Mucosa of descending colon (tissue), 3 donors: Measurements from ENCODE around the gene SPAG16. TPM values are rescaled to one million over a fixed set of nuclear protein-coding genes. Genes with fewer than 3 reads are reported as not detected.

Source experiments
- ATAC-seq: fragments of 200-7000 bp; cut with Tn5 transposase; one replicate; pipeline ENCODE4 v1.9.1; 2020; ENCODE audit warnings: mild to moderate bottlenecking, moderate library complexity
- DNase-seq, 3 donors: peaks; one replicate each; pipeline ENCODE4 v3.0.0-alpha.2; 2020
- H3K36me3 ChIP-seq: fragments of 200-600 bp; one replicate; pipeline ENCODE4 v1.8.0; 2021; ENCODE audit warnings: low read depth, mild to moderate bottlenecking
- H3K4me1 ChIP-seq: fragments of 200-600 bp; one replicate; pipeline ENCODE4 v1.8.0; 2021; ENCODE audit warnings: low read depth, mild to moderate bottlenecking
- H3K4me3 ChIP-seq: fragments of 200-600 bp; one replicate; pipeline ENCODE4 v1.8.0; 2021; ENCODE audit warnings: mild to moderate bottlenecking
- H3K9me3 ChIP-seq: fragments of 200-600 bp; one replicate; pipeline ENCODE4 v1.8.0; 2021; ENCODE audit warnings: mild to moderate bottlenecking
- CTCF ChIP-seq: fragments of 200-600 bp; IDR thresholded peaks from one replicate; pipeline ENCODE4 v1.8.0; 2022; ENCODE audit warnings: antibody characterized with exemption, mild to moderate bottlenecking
- intact Hi-C, 2 donors: fragments of 100-400 bp; cut with DNase I in 1 of 2; cut with micrococcal nuclease in 1 of 2; formaldehyde crosslinking; loops; one replicate each; pipeline versions ENCODE4 v1.11.0 to v1.11.1; 2022; cut with DNase I, micrococcal nuclease
- total RNA-seq, 3 donors: library from RNA; stranded (reverse); fragmentation: NEBNext Ultra II Directional in 2 of 3; extraction: Animal tissue kit (Norgen Biotek cat#: 25700) in 2 of 3; gene quantifications; one replicate each; pipeline versions ENCODE4 v1.2.1 to v1.2.4, GENCODE V29; 2021 to 2023
- donor health status: DM: no; HTN: no; CAD: no; lungs with moderate emphysema.
- donor health status: DM: no; HTN: no; CAD: no.
- donor health status: DM: no; HTN: yes; CAD: no.

The SPAG16 gene
- total RNA-seq, 3 donors from 2014 or later = 18.1 to 20.3 (median 18.5) TPM

- Histone ChIP-seq H3K9me3 (no peaks in the 10 kb centered on the region), H3K36me3 (no peaks in the 10 kb centered on the region), H3K4me1 (no peaks in the 10 kb centered on the region), H3K4me3 (no peak overlapping the region)
- DNase-seq (no peak), ATAC-seq (no peak)
- intact Hi-C loops = no loop called here
- no peak for TF ChIP-seq CTCF
Observed at GRCh38 chr2:214139630-214140284, 855.5 kb downstream of the SPAG16 start.

- Histone ChIP-seq H3K9me3 (no peaks in the 10 kb centered on the region), H3K36me3 (no peaks in the 10 kb centered on the region), H3K4me1 (no peaks in the 10 kb centered on the region), H3K4me3 (no peak overlapping the region)
- no peak for TF ChIP-seq CTCF
- ATAC-seq = no peak
- intact Hi-C loops = no loop called here
- DNase-seq = no peak
Observed at GRCh38 chr2:214156971-214157370, 872.7 kb downstream of the SPAG16 start.

- no peak for TF ChIP-seq CTCF
- Histone ChIP-seq H3K4me3 (no peak overlapping the region), H3K9me3 (no peaks in the 10 kb centered on the region), H3K4me1 (no peaks in the 10 kb centered on the region), H3K36me3 (no peaks in the 10 kb centered on the region)
- DNase-seq (no peak), ATAC-seq (no peak)
- intact Hi-C loops = no loop called here
Observed at GRCh38 chr2:214158851-214159250, 874.6 kb downstream of the SPAG16 start.

- Histone ChIP-seq H3K4me1 (no peaks in the 10 kb centered on the region), H3K9me3 (no peaks in the 10 kb centered on the region), H3K36me3 (no peaks in the 10 kb centered on the region), H3K4me3 (no peak overlapping the region)
- DNase-seq (no peak), ATAC-seq (no peak)
- TF ChIP-seq CTCF = no peak
- intact Hi-C loops = no loop called here
Observed at GRCh38 chr2:214169281-214169680, 885.0 kb downstream of the SPAG16 start.

GRCh38 chr2:214169736-214170135 is 885.5 kb downstream of the SPAG16 start:
- no peak for DNase-seq
- H3K9me3 ChIP-seq = no peaks in the 10 kb centered on the region
- intact Hi-C loops = no loop called here
- ATAC-seq = no peak
- no peak for TF ChIP-seq CTCF
- H3K4me3 ChIP-seq = no peak overlapping the region
- no peaks in the 10 kb centered on the region for H3K36me3 ChIP-seq
- H3K4me1 ChIP-seq = no peaks in the 10 kb centered on the region

GRCh38 chr2:214174563-214174962 is 890.3 kb downstream of the SPAG16 start:
- H3K36me3 ChIP-seq = no peaks in the 10 kb centered on the region

More at GRCh38 chr2:214174563-214174962, 890.3 kb downstream of the SPAG16 start:
- no peak for TF ChIP-seq CTCF
- Histone ChIP-seq H3K4me3 (no peak overlapping the region), H3K9me3 (no peaks in the 10 kb centered on the region), H3K4me1 (no peaks in the 10 kb centered on the region)
- DNase-seq (no peak), ATAC-seq (no peak)
- intact Hi-C loops = no loop called here
